Hematopoietic multipotent progenitor cell treated with erythropoietin and hydrocortisone succinate and interleukin-3 and kit ligand, for 6 days (in vitro differentiated cells): Measurements from ENCODE around the gene LRP3.

Source experiments
- DNase-seq: peaks from one replicate; pipeline ENCODE4 v3.0.0-alpha.2; 2015

Gene LRP3

DNA sequence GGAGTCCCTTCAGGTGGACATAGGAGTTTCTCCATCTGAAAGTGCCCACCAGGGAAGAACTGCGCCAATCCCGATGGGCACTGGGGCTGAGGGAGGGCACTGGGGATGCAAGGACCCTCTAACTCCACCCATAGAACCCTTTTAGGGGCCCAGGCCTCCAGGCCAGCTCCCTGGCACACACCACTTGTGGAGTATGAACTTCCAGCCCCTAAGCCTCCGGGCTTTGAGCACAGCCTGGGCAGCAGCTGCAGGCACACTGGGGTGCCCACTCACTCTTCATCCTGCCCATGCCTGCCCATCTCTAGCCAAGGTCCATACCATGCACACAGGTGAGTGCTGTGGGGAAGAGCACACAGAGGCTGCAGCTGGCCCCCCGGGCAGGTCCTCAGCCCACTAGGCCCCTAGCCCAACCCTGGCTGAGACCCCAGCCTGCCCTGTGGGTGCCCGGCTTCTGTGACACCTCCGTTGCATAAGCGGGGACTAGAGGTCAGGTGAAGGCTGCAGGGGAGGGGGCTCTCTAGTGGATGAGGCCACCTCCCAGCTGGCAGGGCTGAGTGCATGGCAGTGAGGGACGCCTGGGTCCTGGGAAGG lies 46.1 kb downstream of the LRP3 start:
- no peak for DNase-seq

DNA sequence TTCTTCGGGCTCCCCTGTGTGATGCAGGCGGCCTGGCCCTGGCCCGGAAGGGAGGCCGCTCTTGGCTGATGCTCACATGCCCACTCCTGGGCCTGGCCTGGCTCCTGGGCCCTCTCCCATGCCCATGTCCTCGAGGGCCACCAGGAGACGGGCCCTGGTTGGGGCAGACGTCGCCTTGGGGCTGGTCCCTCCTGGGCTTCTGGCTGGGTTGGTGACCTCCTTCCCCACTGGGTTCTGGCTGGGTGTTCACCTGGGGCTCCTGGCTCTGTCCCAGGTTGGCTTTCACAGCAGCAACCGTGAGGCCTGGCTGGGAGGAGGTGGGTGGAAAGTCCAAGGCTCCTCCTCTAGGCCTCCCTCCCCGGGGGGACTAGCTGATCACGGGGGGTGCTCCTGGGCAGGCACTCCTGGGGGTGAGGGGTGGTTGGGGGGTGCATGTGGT lies 47.0 kb downstream of the LRP3 start:
- no peak for DNase-seq

GRCh38 chr19:33241530-33242101 lies 47.5 kb downstream of the LRP3 start:
- peak; percentile 51 for DNase-seq

DNA sequence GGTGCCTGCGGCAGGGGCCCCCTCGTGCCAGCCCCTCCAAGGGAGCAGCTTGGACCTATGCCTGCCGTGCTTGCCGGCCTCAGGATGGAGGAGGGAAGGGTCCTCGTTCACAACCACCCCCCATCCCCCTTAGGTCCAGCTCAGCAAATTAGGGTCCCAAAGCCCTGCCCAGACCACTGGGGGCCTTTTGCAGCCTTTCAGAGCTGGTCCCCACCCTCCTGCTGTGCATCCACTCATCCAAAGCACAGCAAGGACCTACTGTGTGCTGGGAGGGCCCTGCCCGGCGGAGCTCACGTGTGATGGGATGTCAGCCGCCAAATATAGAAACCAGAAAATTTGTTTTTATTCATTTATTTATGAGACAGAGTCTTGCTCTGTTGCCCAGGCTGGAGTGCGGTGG lies 48.0 kb downstream of the LRP3 start:
- no peak for DNase-seq

DNA sequence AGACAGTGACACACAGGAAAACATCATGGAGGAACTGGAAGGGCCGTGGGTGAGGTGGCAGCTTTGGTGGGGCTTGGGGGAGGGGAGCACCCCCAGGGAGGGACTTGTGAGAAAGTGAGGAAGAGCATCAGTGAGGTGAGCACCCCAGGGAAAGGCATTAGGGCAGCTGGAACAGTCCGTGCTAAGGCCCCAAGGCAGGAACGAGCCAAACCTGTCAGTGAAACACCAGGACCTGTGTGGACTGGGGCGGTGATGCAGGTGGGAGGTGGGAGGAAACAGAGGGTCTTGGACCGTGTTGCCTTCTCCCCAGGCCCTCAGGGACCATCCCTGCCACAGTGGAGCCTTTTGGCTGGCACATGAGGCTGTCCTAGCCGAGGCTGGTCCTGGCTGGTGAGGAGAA lies 48.8 kb downstream of the LRP3 start:
- no peak for DNase-seq

DNA sequence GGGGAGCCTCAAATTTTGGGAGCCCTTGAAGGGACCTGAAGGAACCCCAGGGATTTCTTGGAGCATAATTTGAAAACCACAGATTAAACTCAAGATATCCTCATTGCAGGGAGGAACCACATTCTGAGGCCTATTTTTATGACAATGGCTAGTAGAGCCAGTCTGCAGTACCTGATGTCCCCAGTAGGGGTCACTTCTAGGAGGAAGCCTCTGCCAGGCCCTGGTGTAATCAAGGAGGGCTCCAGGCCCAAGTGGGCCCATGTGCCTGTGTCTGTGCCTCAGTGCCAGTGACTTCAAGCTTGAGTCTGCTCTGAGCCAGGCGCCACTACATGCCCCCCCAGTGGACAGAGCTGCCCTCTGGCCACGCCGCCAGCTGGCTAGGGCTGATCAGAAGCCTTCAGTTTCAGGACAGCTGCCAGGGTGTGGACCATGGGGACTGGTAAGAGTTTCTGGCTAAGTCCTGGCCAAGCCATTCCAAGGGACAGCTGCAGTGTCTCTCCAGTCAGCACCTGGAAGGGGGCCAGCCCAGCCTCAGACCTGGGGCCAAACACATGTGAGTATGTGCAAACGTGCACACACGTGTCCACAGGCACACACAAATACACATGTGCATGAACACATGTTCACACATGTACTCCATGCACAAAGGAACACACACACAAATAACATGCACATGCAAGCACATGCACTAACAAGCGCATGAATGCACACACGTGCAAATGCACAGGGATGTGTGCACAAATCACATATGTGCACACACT lies 52.0 kb downstream of the LRP3 start:
- no peak for DNase-seq

DNA sequence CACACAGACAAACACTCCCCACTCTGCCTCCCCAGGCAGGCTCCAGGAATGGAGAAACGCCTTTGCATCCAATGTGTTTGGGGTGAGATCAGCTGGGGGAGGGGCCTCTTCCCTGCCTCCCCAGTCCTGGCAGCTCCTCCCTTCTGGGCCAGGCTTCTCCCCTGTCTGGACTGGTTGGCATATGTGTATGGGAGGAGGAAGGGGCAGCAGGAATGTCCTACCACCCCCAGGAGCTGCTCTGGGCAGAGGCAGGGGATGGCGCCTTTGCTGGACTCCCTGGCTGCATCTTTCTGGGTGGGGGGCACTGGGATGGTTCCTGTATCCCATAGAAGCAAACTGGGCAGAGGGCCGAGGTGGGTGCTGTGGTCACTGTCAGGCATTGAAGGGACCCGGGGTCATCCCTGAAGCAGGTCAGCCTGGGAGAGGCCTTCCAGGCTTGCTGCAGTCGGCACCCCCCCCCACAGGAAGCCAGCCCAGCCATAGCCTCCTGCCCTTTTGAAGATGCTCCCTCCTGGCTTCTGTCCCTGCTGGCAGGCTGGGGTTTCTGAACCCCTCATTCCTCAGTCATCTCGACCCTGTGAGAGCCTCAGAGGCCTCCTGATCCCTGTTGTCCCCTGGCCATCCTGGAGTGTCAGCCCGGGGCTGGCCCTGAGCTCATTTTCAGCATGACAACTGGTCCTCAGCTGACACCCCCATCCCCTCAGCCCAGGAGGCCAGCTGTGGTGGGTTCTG lies 52.7 kb downstream of the LRP3 start:
- DNase-seq, result no peak

DNA sequence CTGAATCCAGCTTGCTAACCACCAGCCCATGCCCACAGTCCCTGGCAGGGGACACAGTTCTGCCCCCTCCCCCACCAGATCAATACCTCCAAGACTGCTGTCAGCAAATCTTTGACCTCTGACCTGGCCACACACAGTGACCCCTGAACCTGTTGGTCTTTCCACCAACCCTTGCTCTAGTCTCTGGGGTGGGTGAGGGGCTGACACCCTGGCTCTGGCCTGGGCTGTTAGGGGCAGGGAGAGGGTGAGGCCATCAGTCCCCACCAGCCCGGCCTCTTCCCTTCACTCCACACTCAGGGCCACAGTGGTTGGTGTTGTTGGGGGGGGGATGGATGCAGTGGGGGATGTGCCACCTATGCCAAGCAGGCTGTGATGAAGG lies 53.3 kb downstream of the LRP3 start:
- DNase-seq, result no peak

DNA sequence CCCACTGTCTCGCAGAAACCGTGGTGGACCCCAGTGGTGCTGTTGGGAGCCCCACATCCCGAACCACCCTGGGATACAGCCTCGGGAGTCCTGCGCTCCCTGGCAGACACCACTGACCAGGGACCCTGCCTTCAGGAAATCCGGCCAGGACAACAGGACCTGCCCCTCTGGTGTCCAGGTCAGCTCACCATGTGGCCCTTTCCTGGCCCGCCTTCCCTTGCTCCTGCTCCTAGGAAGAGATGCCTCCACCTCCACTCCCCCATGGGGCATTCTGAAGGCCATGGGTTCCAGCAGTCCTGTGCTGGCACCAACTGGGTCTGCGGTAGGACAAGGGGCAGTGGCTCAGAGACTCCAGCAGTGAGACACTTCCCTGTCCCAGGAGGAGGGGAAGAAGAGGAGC lies 54.0 kb downstream of the LRP3 start:
- no peak for DNase-seq

- DNase-seq, result no peak
Measured at GRCh38 chr19:33248553-33248953, 54.4 kb downstream of the LRP3 start.

- peak; percentile 70 for DNase-seq
Measured at GRCh38 chr19:33248954-33249613, 55.0 kb downstream of the LRP3 start.

GRCh38 chr19:33249740-33250366 lies 55.7 kb downstream of the LRP3 start:
- DNase-seq, result no peak

- no peak for DNase-seq
Measured at GRCh38 chr19:33250500-33250899, 56.4 kb downstream of the LRP3 start.

- no peak for DNase-seq
Measured at GRCh38 chr19:33251076-33251475, 56.9 kb downstream of the LRP3 start.

- no peak for DNase-seq
Measured at GRCh38 chr19:33251526-33252090, 57.5 kb downstream of the LRP3 start.

- no peak for DNase-seq
Measured at GRCh38 chr19:33252418-33252962, 58.4 kb downstream of the LRP3 start.

- DNase-seq, result no peak
Measured at GRCh38 chr19:33252971-33253370, 58.8 kb downstream of the LRP3 start.

GRCh38 chr19:33254245-33254824 lies 60.2 kb downstream of the LRP3 start:
- DNase-seq, result no peak

DNA sequence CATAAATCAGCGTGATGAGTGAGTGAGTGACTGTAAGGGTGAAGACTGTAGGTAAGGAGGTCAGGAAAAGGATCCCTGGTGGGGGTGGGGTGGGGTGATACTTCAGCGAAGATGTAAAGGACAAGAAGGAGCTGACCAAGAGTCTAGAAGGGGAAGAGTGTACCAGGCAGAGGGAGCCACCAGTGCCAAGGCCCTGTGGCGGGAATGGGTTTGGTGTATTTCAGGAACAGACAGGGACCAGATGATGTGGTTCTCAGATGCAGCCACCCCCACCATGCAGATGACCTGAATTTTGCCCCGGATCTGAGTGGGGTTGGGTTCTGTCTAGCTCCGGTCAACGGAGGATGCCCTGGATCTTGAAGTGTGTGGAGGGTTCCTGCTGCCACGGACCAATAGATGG lies 61.7 kb downstream of the LRP3 start:
- no peak for DNase-seq

DNA sequence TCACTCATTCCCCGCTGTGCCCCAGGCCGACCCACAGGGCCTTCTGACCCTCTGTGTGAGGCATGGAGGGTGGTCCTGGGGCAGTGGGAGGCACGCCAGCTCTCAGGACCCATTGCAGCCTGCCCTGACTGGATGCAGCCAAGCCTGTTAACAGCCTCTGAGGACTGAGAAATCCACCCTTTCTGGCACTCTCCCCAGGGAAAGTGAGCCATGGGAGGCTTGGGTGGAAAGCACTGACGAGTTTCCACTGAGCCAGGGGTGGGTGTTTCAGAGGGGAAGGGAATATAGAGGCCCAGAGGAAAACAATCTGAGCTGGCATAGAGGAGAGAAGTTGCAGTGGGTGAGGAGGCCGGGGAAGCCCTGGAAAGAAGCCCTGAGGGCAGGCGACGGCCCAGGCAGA lies 62.1 kb downstream of the LRP3 start:
- no peak for DNase-seq

- DNase-seq, result no peak
Measured at GRCh38 chr19:33257828-33258227, 63.7 kb downstream of the LRP3 start.
